Measurements from ENCODE around the gene NR1I3.

- TF ChIP-seq CTCF (conservative IDR thresholded peaks at IDR 0.05) (no peak), EZH2 (IDR thresholded peaks at IDR 0.05; ENCODE audit: low read depth) (no peak)
Observed at GRCh38 chr1:161200992-161201835, 36.8 kb downstream of the NR1I3 start.

All from PC-9 (cell line).